ENCODE data around the gene SERPINH1. TPM values are rescaled to one million over a fixed set of nuclear protein-coding genes. Genes with fewer than 3 reads are reported as not detected.

The SERPINH1 gene
- total RNA-seq, 1 donor from 2014 or later = 4.5 TPM

- H3K4me3 Mint-ChIP-seq = peak overlapping the region; percentile 63
- no peaks in the 10 kb centered on the region for H3K9me3 Mint-ChIP-seq
- TF ChIP-seq, protein P1, sequence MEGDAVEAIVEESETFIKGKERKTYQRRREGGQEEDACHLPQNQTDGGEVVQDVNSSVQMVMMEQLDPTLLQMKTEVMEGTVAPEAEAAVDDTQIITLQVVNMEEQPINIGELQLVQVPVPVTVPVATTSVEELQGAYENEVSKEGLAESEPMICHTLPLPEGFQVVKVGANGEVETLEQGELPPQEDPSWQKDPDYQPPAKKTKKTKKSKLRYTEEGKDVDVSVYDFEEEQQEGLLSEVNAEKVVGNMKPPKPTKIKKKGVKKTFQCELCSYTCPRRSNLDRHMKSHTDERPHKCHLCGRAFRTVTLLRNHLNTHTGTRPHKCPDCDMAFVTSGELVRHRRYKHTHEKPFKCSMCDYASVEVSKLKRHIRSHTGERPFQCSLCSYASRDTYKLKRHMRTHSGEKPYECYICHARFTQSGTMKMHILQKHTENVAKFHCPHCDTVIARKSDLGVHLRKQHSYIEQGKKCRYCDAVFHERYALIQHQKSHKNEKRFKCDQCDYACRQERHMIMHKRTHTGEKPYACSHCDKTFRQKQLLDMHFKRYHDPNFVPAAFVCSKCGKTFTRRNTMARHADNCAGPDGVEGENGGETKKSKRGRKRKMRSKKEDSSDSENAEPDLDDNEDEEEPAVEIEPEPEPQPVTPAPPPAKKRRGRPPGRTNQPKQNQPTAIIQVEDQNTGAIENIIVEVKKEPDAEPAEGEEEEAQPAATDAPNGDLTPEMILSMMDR (IDR thresholded peaks at IDR 0.05) = no peak
- H3K27ac Mint-ChIP-seq = no peak overlapping the region
- DNase-seq (no peak), ATAC-seq (ENCODE audit: low read depth) (no peak)
- H3K27me3 Mint-ChIP-seq = peaks cover 2% of the 10 kb centered on the region
- intact Hi-C loops (cut with micrococcal nuclease) = no loop called here
- CTCF ChIA-PET = no interaction called here
- POLR2A ChIA-PET = interaction anchor here (0.6 to 3.4 kb wide), 4 partner anchors 10 to 20 kb away, joined by 3 to 16 read pairs (median 3); no protein-coding TSS in a partner anchor
- peaks cover 6% of the 10 kb centered on the region for H3K36me3 Mint-ChIP-seq (ENCODE audit: low read depth)
- peaks cover 20% of the 10 kb centered on the region for H3K4me1 Mint-ChIP-seq
Measured at GRCh38 chr11:75563501-75563977, 1.5 kb downstream of the SERPINH1 start.

GRCh38 chr11:75563978-75564552 lies 2.0 kb downstream of the SERPINH1 start:
- Mint-ChIP-seq H3K4me1 (peaks cover 20% of the 10 kb centered on the region), H3K4me3 (peak overlapping the region; percentile 63), H3K27ac (no peak overlapping the region), H3K9me3 (no peaks in the 10 kb centered on the region), H3K36me3 (ENCODE audit: low read depth) (peaks cover 11% of the 10 kb centered on the region), H3K27me3 (peaks cover 2% of the 10 kb centered on the region)
- TF ChIP-seq, protein P1 (IDR thresholded peaks at IDR 0.05) = no peak
- ChIA-PET POLR2A (interaction anchor here (0.6 to 1.3 kb wide), 3 partner anchors 10 to 13 kb away, joined by 3 read pairs; no protein-coding TSS in a partner anchor), CTCF (no interaction called here)
- intact Hi-C loops (cut with micrococcal nuclease) = no loop called here
- DNase-seq = no peak
- ATAC-seq (ENCODE audit: low read depth) = no peak

DNA sequence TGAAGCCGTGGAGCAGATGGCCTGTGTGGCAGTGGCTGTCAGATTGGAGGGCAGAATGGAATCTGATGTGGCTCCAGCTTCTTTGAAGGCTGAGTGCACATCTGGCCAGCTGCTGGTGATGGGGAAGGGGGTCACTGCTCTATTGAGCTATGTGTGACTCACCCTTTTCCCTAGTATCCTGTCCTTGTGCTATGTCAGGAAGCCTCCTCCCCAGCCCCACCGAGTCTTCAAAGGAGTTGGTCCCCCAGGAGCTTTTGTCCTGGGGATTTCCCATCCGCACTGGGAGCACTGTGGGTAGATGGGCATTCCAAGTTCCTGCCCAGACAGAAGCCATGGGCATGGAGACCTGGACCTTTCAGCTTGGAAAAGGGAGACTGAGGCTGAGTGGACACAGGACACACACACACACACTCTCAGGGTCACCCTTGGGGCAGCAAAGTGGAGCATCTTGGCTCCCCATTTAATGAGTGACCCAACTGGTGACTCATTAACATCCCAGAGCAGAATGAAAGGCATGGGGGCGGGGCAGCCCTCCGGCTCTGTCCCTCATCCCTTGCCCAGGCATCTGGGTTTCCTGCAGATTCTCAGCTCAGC lies 3.3 kb downstream of the SERPINH1 start:
- TF ChIP-seq, protein P1 (IDR thresholded peaks at IDR 0.05) = no peak
- H3K4me3 Mint-ChIP-seq = no peak overlapping the region
- peaks cover 2% of the 10 kb centered on the region for H3K27me3 Mint-ChIP-seq
- H3K27ac Mint-ChIP-seq = no peak overlapping the region
- ChIA-PET CTCF (no interaction called here), POLR2A (no interaction called here)
- H3K9me3 Mint-ChIP-seq = no peaks in the 10 kb centered on the region
- peaks cover 12% of the 10 kb centered on the region for H3K36me3 Mint-ChIP-seq (ENCODE audit: low read depth)
- DNase-seq (no peak), ATAC-seq (ENCODE audit: low read depth) (no peak)
- intact Hi-C loops (cut with micrococcal nuclease) = no loop called here
- peaks cover 20% of the 10 kb centered on the region for H3K4me1 Mint-ChIP-seq

DNA sequence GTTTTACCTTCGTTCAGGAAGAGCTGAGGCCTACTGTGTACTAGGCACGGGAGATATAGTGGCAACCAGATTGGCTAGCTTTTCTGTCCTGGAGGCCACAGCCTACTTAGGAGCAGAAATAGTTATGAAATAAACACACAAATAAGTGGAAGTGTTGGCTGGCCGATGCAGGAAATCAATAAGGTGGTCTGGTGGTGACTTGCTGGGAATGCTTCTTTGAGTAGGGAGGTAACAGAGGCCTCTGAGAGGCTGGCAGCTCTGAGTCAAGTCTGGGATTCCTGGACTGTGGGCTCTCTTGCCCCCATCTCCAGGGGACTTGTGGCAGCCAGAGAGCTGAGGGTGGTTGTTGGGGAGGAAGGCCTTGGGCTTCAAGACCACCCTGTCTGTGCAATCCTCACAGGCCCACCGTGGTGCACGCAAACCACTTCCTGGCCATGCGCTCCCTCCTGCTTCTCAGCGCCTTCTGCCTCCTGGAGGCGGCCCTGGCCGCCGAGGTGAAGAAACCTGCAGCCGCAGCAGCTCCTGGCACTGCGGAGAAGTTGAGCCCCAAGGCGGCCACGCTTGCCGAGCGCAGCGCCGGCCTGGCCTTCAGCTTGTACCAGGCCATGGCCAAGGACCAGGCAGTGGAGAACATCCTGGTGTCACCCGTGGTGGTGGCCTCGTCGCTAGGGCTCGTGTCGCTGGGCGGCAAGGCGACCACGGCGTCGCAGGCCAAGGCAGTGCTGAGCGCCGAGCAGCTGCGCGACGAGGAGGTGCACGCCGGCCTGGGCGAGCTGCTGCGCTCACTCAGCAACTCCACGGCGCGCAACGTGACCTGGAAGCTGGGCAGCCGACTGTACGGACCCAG lies 4.1 kb downstream of the SERPINH1 start:
- no peak for DNase-seq
- TF ChIP-seq, protein P1 (IDR thresholded peaks at IDR 0.05) = no peak
- CTCF ChIA-PET = no interaction called here
- intact Hi-C loops (cut with micrococcal nuclease) = no loop called here
- Mint-ChIP-seq H3K4me3 (no peak overlapping the region), H3K4me1 (peaks cover 20% of the 10 kb centered on the region), H3K36me3 (ENCODE audit: low read depth) (peaks cover 13% of the 10 kb centered on the region), H3K27me3 (peaks cover 2% of the 10 kb centered on the region), H3K9me3 (no peaks in the 10 kb centered on the region), H3K27ac (no peak overlapping the region)
- POLR2A ChIA-PET = no interaction called here
- no peak for ATAC-seq (ENCODE audit: low read depth)

- CTCF ChIA-PET = no interaction called here
- H3K9me3 Mint-ChIP-seq = no peaks in the 10 kb centered on the region
- TF ChIP-seq, protein P1 (IDR thresholded peaks at IDR 0.05) = no peak
- no peak overlapping the region for H3K27ac Mint-ChIP-seq
- no peak for ATAC-seq (ENCODE audit: low read depth)
- intact Hi-C loops (cut with micrococcal nuclease) = no loop called here
- POLR2A ChIA-PET = no interaction called here
- DNase-seq = no peak
- H3K36me3 Mint-ChIP-seq (ENCODE audit: low read depth) = peaks cover 13% of the 10 kb centered on the region
- H3K27me3 Mint-ChIP-seq = no peaks in the 10 kb centered on the region
- peaks cover 17% of the 10 kb centered on the region for H3K4me1 Mint-ChIP-seq
- H3K4me3 Mint-ChIP-seq = no peak overlapping the region
Measured at GRCh38 chr11:75566763-75567279, 4.8 kb downstream of the SERPINH1 start.

Measured in activated B cell treated with CpG ODN at 0.5 μM for 24 hours (primary cell).